ENCODE data around the gene AHNAK. TPM values are rescaled to one million over a fixed set of nuclear protein-coding genes. Genes with fewer than 3 reads are reported as not detected.
"Not testable (repeated sequence)": the region's sequence is repeated elsewhere in the genome, so short reads cannot be mapped to it uniquely, and the experiment has no call there.

AHNAK gene
- total RNA-seq, 3 donors from 2014 or later (not counting 1 experiment from before 2014, with no cell fraction given), result 623 to 740 (median 677) TPM

GRCh38 chr11:62450543-62451240 is 95.9 kb downstream of the AHNAK start:
- peaks cover 10 to 12% of the 10 kb centered on the region in 2 donors for H3K27me3 Mint-ChIP-seq (ENCODE audit: low read depth in 2 of 2)
- H3K27ac Mint-ChIP-seq, result no peak overlapping the region
- ATAC-seq (no peak), DNase-seq (no peak)
- no peak overlapping the region for H3K27ac ChIP-seq (ENCODE audit: low read length)
- no peaks in the 10 kb centered on the region for H3K9me3 ChIP-seq (ENCODE audit: control insufficient read depth, insufficient read depth, low read length)
- H3K4me3 ChIP-seq (ENCODE audit: low read length), result no peak overlapping the region
- TF ChIP-seq, protein P1, sequence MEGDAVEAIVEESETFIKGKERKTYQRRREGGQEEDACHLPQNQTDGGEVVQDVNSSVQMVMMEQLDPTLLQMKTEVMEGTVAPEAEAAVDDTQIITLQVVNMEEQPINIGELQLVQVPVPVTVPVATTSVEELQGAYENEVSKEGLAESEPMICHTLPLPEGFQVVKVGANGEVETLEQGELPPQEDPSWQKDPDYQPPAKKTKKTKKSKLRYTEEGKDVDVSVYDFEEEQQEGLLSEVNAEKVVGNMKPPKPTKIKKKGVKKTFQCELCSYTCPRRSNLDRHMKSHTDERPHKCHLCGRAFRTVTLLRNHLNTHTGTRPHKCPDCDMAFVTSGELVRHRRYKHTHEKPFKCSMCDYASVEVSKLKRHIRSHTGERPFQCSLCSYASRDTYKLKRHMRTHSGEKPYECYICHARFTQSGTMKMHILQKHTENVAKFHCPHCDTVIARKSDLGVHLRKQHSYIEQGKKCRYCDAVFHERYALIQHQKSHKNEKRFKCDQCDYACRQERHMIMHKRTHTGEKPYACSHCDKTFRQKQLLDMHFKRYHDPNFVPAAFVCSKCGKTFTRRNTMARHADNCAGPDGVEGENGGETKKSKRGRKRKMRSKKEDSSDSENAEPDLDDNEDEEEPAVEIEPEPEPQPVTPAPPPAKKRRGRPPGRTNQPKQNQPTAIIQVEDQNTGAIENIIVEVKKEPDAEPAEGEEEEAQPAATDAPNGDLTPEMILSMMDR (IDR thresholded peaks at IDR 0.05), result no peak
- no peaks in the 10 kb centered on the region for H3K27me3 ChIP-seq (ENCODE audit: control insufficient read depth, insufficient read depth, low read length)
- H3K4me3 Mint-ChIP-seq, result no peak overlapping the region
- no peaks in the 10 kb centered on the region for H3K36me3 ChIP-seq (ENCODE audit: control insufficient read depth, insufficient read depth, low read length)
- 86% methylated on average over 15 of the region's 15 CpGs for WGBS (ENCODE audit: insufficient coverage)
- intact Hi-C loops (cut with micrococcal nuclease), result no loop called here
- no peaks in the 10 kb centered on the region for H3K4me1 Mint-ChIP-seq
- no peaks in the 10 kb centered on the region for H3K36me3 Mint-ChIP-seq
- no peaks in the 10 kb centered on the region for H3K9me3 Mint-ChIP-seq
- no peaks in the 10 kb centered on the region for H3K4me1 ChIP-seq (ENCODE audit: control insufficient read depth, insufficient read depth, low read length)

DNA sequence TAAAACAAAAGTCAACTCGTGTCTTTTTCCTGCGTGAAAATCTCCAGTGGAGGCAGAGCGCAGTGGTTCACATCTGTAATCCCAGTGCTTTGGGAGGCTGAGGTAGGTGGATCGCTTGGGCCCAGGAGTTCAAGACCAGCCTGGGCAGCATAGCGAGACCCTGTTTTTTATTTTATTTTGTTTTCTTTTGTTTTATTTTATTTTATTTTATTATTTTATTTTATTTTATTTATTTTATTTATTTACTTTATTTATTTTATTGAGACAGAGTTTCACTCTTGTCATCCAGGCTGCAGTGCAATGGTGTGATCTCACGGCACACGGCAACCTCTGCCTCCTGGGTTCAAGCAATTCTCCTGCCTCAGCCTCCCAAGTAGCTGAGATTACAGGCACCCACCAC is 96.7 kb downstream of the AHNAK start:
- H3K4me1 Mint-ChIP-seq; H3K27ac Mint-ChIP-seq; H3K27me3 ChIP-seq (ENCODE audit: control insufficient read depth, insufficient read depth, low read length); H3K4me3 ChIP-seq (ENCODE audit: low read length); H3K4me1 ChIP-seq (ENCODE audit: control insufficient read depth, insufficient read depth, low read length); ATAC-seq; DNase-seq; H3K4me3 Mint-ChIP-seq; intact Hi-C loops (cut with micrococcal nuclease); H3K27ac ChIP-seq (ENCODE audit: low read length); H3K36me3 Mint-ChIP-seq; H3K9me3 Mint-ChIP-seq; H3K9me3 ChIP-seq (ENCODE audit: control insufficient read depth, insufficient read depth, low read length); H3K36me3 ChIP-seq (ENCODE audit: control insufficient read depth, insufficient read depth, low read length): not testable (repeated sequence)
- H3K27me3 Mint-ChIP-seq (ENCODE audit: low read depth in 2 of 2), result peaks cover 10 to 17% of the 10 kb centered on the region in 2 donors
- WGBS (ENCODE audit: insufficient coverage), result 92% methylated on average over 5 of the region's 7 CpGs

GRCh38 chr11:62449451-62449851 is 97.2 kb downstream of the AHNAK start:
- peaks cover 14 to 20% of the 10 kb centered on the region in 2 donors for H3K27me3 Mint-ChIP-seq (ENCODE audit: low read depth in 2 of 2)
- Histone ChIP-seq H3K4me3 (ENCODE audit: low read length) (no peak overlapping the region), H3K27ac (ENCODE audit: low read length) (no peak overlapping the region), H3K36me3 (ENCODE audit: control insufficient read depth, insufficient read depth, low read length) (no peaks in the 10 kb centered on the region), H3K27me3 (ENCODE audit: control insufficient read depth, insufficient read depth, low read length) (no peaks in the 10 kb centered on the region), H3K9me3 (ENCODE audit: control insufficient read depth, insufficient read depth, low read length) (no peaks in the 10 kb centered on the region), H3K4me1 (ENCODE audit: control insufficient read depth, insufficient read depth, low read length) (peaks cover 10% of the 10 kb centered on the region)
- ATAC-seq (peak in 1 of 3 donors; percentile 17), DNase-seq (no peak)
- WGBS (ENCODE audit: insufficient coverage), result 84% methylated on average over 9 of the region's 9 CpGs
- intact Hi-C loops (cut with micrococcal nuclease), result no loop called here
- peaks cover 5 to 6% of the 10 kb centered on the region in 2 donors for H3K4me1 Mint-ChIP-seq
- no peak overlapping the region for H3K4me3 Mint-ChIP-seq
- TF ChIP-seq, protein P1 (IDR thresholded peaks at IDR 0.05), result no peak
- no peak overlapping the region for H3K27ac Mint-ChIP-seq
- H3K36me3 Mint-ChIP-seq, result no peaks in the 10 kb centered on the region
- H3K9me3 Mint-ChIP-seq, result no peaks in the 10 kb centered on the region

GRCh38 chr11:62446091-62446490 is 100.5 kb downstream of the AHNAK start:
- intact Hi-C loops (cut with micrococcal nuclease), result no loop called here
- no peaks in the 10 kb centered on the region for H3K9me3 Mint-ChIP-seq
- TF ChIP-seq, protein P1 (IDR thresholded peaks at IDR 0.05), result no peak

More at GRCh38 chr11:62446091-62446490, 100.5 kb downstream of the AHNAK start:
- WGBS (ENCODE audit: insufficient coverage), result 86% methylated on average over 3 of the region's 5 CpGs
- Mint-ChIP-seq H3K27me3 (ENCODE audit: low read depth in 2 of 2) (peaks cover 17 to 22% of the 10 kb centered on the region in 2 donors), H3K36me3 (no peaks in the 10 kb centered on the region), H3K4me3 (no peak overlapping the region), H3K27ac (no peak overlapping the region), H3K4me1 (peaks cover 14 to 16% of the 10 kb centered on the region in 2 donors)
- Histone ChIP-seq H3K36me3 (ENCODE audit: control insufficient read depth, insufficient read depth, low read length) (no peaks in the 10 kb centered on the region), H3K27me3 (ENCODE audit: control insufficient read depth, insufficient read depth, low read length) (no peaks in the 10 kb centered on the region), H3K27ac (ENCODE audit: low read length) (no peak overlapping the region), H3K4me3 (ENCODE audit: low read length) (no peak overlapping the region), H3K4me1 (ENCODE audit: control insufficient read depth, insufficient read depth, low read length) (peaks cover 22% of the 10 kb centered on the region), H3K9me3 (ENCODE audit: control insufficient read depth, insufficient read depth, low read length) (no peaks in the 10 kb centered on the region)
- DNase-seq, result no peak
- ATAC-seq, result no peak
